ENCODE measurements around the gene KRTAP5-4. TPM values are rescaled to one million over a fixed set of nuclear protein-coding genes. Genes with fewer than 3 reads are reported as not detected.
"Not testable (repeated sequence)": the region's sequence is repeated elsewhere in the genome, so short reads cannot be mapped to it uniquely, and the experiment has no call there.

KRTAP5-4 gene
- total RNA-seq, 1 donor: not detected

DNA sequence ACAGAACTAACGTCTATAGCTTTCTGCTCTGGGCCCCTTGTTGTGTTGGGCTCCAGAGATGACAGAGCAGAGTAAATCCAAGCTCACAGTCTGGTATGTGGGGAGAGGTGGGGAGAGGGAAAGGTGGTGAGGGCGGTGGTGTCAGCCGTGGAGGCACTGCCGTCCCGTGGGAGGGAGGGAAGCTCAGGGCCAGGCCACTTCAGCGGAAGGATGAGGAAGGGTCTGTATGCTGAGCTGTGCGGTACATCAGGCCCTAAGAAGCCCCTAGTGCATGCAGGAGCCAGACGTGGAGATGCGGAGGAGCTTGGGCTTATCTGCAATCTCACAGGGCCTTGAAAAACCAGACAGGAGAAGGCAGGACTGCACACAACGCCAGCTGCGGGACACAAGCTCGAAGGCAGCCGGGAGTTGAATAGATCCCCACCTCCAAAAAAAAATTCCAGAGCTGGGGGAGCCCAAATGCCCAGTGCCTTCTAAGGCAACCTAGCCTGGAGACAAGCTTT, 9.2 kb upstream of the KRTAP5-4 start:
- Histone ChIP-seq H3K27me3 (ENCODE audit: insufficient read depth, low read length) (peaks cover 2% of the 10 kb centered on the region), H3K4me1 (ENCODE audit: insufficient read depth, low read length) (no peaks in the 10 kb centered on the region), H3K9me3 (ENCODE audit: low read depth, low read length) (no peaks in the 10 kb centered on the region), H3K4me3 (ENCODE audit: low read length) (no peak overlapping the region)

DNA sequence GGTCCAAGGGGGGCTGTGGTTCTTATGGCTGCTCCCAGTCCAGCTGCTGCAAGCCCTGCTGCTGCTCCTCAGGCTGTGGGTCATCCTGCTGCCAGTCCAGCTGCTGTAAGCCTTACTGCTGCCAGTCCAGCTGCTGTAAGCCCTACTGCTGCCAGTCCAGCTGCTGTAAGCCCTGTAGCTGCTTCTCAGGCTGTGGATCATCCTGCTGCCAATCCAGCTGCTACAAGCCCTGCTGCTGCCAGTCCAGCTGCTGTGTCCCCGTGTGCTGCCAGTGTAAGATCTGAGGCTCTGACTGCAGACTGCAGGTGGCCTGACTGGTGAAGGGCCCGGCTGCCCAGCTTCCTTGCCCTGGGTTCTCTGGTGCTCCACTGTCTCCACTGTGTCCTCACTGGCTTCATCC, 8.3 kb upstream of the KRTAP5-4 start:
- peaks cover 2% of the 10 kb centered on the region for H3K27me3 ChIP-seq (ENCODE audit: insufficient read depth, low read length)

DNA sequence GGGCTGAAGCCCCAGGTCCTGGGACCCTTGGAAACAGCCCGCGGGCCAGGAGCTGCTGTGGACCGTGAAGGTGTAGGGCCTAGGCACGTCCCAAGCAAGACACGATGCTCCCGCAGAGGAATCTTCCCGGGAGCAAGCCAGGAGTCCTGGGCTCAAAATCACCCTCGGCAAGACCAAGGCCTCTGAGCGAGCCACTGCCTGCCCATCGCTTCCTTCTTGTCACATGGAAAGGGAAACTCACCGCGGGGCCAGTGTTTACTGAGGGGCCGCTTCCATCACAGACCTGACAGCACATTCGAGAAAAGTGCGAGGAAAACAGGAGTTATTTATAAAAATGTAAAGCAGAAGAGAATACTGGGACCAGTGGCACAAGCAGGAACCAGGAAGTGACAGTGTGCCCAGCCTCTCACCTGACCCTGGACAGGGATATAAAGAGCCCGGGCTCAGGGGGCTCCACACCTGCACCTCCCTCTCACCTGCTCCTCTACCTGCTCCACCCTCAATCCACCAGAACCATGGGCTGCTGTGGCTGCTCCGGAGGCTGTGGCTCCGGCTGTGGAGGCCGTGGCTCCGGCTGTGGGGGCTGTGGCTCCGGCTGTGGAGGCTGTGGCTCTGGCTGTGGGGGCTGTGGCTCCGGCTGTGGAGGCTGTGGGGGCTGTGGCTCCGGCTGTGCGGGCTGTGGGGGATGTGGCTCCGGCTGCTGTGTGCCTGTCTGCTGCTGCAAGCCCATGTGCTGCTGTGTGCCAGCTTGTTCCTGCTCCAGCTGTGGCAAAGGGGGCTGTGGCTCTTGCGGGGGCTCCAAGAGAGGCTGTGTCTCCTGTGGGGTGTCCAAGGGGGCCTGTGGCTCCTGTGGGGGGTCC, 7.6 kb upstream of the KRTAP5-4 start, which contains the start of gene KRTAP5-5:
TSS of gene KRTAP5-5 (plus strand) at position 450 of the 860 bp plus-strand sequence. CDS start at position 516, 66 bp downstream.
- peaks cover 2% of the 10 kb centered on the region for H3K27me3 ChIP-seq (ENCODE audit: insufficient read depth, low read length)
- H3K9me3 ChIP-seq (ENCODE audit: low read depth, low read length): no peaks in the 10 kb centered on the region
- no peaks in the 10 kb centered on the region for H3K4me1 ChIP-seq (ENCODE audit: insufficient read depth, low read length)
- no peak within 1 kb of the TSS for H3K4me3 ChIP-seq (ENCODE audit: low read length)

More for the DNA sequence above, 8.3 kb upstream of the KRTAP5-4 start:
- Histone ChIP-seq H3K4me1 (ENCODE audit: insufficient read depth, low read length) (no peaks in the 10 kb centered on the region), H3K9me3 (ENCODE audit: low read depth, low read length) (no peaks in the 10 kb centered on the region), H3K4me3 (ENCODE audit: low read length) (no peak overlapping the region)

DNA sequence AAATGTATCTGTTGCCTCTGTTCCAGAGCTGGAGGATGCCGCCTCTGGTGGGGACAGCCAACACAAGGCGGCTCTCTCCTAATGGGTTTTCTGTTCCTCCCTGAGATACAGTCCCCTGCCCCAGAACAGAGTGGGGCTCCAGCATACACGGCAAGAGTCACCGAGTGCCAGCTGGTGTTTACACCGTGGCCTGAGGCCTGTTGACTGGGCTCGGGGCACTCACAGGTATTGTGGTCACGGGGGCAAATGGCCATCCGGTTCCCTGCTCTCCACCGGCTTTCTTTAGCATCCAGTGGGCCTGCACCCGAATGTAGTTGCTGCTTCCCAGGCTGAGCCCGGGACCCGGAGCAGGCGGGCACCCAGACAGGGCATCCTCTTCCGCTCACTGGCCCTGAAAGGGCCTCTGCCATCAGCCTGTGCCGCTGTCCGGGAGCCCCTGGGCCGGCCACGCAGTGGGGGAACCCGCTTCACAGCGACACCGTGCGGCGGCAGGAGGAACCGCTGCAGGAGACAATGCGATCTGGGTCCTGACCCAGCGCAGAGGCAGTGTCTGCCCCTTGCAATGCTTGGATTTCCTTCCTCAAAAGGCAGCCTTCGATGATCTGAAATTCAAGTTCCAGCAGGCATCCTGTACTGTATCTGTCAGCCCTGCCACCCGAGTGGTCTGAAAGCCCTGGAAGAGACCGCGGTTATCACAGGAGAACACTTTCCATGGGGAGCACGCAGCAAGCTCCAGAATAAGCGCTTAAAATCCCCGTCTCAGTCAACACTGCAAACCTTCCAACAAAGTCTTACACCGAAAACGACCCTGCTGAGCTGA, 6.8 kb upstream of the KRTAP5-4 start:
- Histone ChIP-seq H3K4me3 (ENCODE audit: low read length) (no peak overlapping the region), H3K4me1 (ENCODE audit: insufficient read depth, low read length) (no peaks in the 10 kb centered on the region), H3K27me3 (ENCODE audit: insufficient read depth, low read length) (peaks cover 2% of the 10 kb centered on the region)

DNA sequence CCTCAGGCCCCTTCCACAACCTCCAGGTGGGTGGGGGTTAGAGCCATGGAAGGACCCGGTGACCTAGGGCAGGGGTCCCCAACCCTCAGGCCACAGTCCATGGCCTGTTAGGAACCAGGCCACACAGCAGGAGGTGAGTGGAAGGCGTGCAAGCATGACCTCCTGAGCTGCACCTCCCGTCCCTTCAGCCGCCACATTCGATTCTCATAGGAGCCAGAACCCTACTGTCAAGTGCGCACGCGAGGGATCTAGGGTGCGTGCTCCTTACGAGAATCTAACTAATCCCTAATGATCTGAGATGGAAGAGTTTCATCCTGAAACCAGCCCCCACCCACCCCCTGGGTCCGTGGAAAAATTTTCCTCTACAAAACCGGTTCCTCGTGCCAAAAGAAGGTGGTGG, 3.6 kb upstream of the KRTAP5-4 start:
- H3K9me3 ChIP-seq (ENCODE audit: low read depth, low read length): no peaks in the 10 kb centered on the region
- no peaks in the 10 kb centered on the region for H3K4me1 ChIP-seq (ENCODE audit: insufficient read depth, low read length)
- peaks cover 2% of the 10 kb centered on the region for H3K27me3 ChIP-seq (ENCODE audit: insufficient read depth, low read length)
- no peak overlapping the region for H3K4me3 ChIP-seq (ENCODE audit: low read length)

More for the DNA sequence above, 6.8 kb upstream of the KRTAP5-4 start:
- no peaks in the 10 kb centered on the region for H3K9me3 ChIP-seq (ENCODE audit: low read depth, low read length)

DNA sequence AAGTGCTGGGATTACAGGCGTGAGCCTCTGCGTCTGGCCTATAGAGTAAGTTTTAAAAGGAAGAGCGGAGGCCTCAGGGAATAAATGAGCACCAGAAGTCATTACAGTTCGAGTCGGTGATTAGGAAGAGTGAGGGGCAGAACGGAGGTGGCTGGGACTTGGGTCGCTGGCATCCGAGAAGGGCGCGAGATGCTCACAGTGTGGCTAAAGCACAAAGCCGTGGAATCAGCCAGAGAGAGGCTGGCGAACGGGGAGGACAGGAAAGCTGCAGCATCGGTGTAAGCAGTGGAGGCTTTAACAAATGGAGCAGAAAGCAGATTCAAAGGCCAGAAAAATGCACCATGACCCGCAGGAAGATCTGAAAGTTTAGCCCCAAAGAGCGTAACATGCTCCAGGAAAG, 2.7 kb upstream of the KRTAP5-4 start:
- no peaks in the 10 kb centered on the region for H3K4me1 ChIP-seq (ENCODE audit: insufficient read depth, low read length)
- peaks cover 2% of the 10 kb centered on the region for H3K27me3 ChIP-seq (ENCODE audit: insufficient read depth, low read length)
- no peak overlapping the region for H3K4me3 ChIP-seq (ENCODE audit: low read length)
- H3K9me3 ChIP-seq (ENCODE audit: low read depth, low read length): no peaks in the 10 kb centered on the region

DNA sequence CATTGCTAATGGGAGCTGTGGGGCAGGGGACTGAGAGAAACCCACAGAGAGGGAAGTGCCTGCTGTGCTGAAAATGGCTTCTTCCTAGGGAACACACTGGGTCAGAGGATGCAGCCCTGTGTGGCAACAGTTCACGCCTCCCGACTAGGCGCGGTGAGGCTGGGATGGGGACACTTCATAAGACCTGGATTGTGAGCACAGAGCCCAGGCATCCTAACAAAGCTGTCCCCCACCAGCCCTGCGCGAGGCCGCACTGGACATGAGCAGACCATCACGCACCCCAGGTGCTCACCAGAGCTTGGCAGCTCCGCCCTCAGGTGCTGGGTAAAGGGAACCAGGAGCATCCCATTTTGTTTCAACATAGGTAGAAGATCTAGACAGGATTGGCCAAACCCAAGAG, 1.8 kb upstream of the KRTAP5-4 start:
- Histone ChIP-seq H3K9me3 (ENCODE audit: low read depth, low read length) (no peaks in the 10 kb centered on the region), H3K4me3 (ENCODE audit: low read length) (no peak overlapping the region), H3K27me3 (ENCODE audit: insufficient read depth, low read length) (no peaks in the 10 kb centered on the region), H3K4me1 (ENCODE audit: insufficient read depth, low read length) (no peaks in the 10 kb centered on the region)

DNA sequence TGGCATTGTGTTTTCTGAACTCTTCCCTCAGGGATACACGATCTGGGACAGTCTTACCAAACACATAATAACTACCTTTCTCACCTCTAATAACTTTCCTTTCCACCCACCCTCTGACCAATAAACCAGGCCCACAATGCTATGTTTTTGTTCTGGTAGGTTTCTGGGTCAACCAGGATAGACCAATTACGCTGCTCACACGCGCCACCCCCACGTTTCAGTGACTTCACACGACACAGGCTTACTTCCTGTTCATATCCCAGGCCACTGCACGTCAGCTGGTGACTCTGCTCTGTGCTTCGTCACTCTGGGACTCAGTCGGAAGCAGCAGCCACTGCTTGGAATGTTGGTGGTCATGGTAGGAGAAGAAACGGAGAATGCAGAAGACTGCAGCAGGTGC, 2.5 kb downstream of the KRTAP5-4 start:
- no peaks in the 10 kb centered on the region for H3K9me3 ChIP-seq (ENCODE audit: low read depth, low read length)
- no peak overlapping the region for H3K4me3 ChIP-seq (ENCODE audit: low read length)
- H3K4me1 ChIP-seq (ENCODE audit: insufficient read depth, low read length): no peaks in the 10 kb centered on the region
- H3K27me3 ChIP-seq (ENCODE audit: insufficient read depth, low read length): no peaks in the 10 kb centered on the region

DNA sequence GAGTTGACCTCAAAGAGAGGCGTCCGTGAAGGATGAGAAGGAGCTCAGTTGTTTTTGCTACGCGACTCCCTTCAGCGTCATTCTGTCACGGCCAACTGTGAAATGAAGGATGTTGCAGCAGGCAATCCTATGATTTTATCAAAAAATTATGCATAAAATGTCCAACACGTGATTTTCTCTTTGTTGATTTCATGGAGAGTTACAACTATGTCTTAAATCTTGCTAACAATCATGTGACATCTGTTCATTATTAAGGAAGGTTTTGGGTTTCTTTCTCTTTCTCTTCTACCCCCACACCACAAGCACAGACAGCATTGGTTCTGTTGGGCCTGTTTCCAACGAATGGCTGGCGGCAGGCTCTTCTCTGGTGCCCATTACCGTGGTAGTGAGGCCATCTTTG, 3.7 kb downstream of the KRTAP5-4 start:
- Histone ChIP-seq H3K4me1 (ENCODE audit: insufficient read depth, low read length) (no peaks in the 10 kb centered on the region), H3K27me3 (ENCODE audit: insufficient read depth, low read length) (no peaks in the 10 kb centered on the region)

DNA sequence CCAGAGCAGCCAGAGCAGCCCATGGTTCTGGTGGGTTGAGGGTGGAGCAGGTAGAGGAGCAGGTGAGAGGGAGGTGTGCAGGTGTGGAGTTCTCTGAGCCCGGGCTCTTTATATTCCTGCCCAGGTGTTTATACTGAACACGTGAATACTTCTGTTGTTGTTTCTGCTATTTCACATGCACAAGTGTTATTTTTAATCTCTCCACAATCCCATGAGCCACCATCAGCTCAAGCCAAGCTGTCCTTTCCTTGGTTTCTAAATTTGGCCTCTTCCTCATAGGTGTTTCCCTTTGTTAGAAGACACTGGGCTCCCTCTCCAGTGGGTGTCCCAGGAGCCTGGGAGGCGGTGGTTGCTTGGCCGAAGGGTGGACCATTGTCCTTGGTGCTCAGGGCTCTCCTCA, 13.6 kb downstream of the KRTAP5-4 start, which contains the start of gene KRTAP5-3:
TSS of gene KRTAP5-3 (minus strand) at position 101 of the 400 bp plus-strand sequence. CDS start at position 23, 78 bp downstream.
- Histone ChIP-seq H3K9me3 (ENCODE audit: low read depth, low read length) (no peaks in the 10 kb centered on the region), H3K4me1 (ENCODE audit: insufficient read depth, low read length) (no peaks in the 10 kb centered on the region), H3K4me3 (ENCODE audit: low read length) (no peak within 1 kb of the TSS), H3K27me3 (ENCODE audit: insufficient read depth, low read length) (no peaks in the 10 kb centered on the region)

More for the DNA sequence above, 3.7 kb downstream of the KRTAP5-4 start:
- Histone ChIP-seq H3K9me3 (ENCODE audit: low read depth, low read length) (no peaks in the 10 kb centered on the region), H3K4me3 (ENCODE audit: low read length) (no peak overlapping the region)

DNA sequence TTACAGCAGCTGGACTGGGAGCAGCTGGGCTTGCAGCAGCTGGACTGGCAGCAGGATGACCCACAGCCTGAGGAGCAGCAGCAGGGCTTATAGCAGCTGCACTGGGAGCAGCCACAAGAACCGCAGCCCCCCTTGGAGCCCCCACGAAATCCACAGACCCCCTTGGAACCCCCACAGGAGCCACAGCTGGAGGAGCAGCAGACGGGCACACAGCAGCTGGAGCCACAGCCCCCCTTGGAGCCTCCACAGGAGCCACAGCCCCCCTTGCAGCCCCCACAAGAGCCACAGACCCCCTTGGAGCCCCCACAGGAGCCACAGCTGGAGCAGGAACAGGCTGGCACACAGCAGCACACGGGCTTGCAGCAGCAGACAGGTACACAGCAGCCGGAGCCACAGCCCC, 14.0 kb downstream of the KRTAP5-4 start:
- H3K4me1 ChIP-seq (ENCODE audit: insufficient read depth, low read length); H3K4me3 ChIP-seq (ENCODE audit: low read length); H3K9me3 ChIP-seq (ENCODE audit: low read depth, low read length); H3K27me3 ChIP-seq (ENCODE audit: insufficient read depth, low read length): not testable (repeated sequence)

DNA sequence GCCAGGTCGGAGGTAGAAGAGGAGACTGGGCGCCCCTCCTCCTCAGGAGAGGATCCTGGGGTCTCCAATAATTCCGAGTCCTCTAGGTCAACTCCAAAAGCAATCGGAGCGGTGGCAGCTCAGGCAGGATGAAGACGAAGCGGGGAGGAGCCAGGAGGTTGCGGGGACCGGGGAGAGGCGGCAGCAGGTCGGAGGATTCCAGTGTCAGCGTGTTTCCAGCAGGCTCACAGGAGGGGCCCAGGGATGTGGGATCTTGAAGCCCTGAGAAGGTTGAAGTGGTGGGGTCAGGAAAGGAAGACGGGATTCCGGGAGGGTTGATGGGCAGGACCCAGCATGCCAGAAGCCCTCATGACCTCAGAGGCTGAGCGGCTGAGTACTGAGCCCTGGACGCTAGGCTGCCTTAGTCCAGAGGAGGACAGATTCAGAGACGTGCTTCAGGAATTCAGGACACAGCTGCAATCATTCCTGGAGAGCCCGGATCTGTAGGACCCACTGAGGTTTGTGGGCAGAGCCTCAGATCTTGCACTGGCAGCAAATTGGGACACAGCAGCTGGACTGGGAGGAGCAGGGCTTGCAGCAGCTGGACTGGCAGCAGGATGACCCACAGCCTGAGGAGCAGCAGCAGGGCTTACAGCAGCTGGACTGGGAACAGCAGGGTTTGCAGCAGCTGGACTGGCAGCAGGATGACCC, 14.6 kb downstream of the KRTAP5-4 start:
- not testable (repeated sequence) for H3K4me1 ChIP-seq (ENCODE audit: insufficient read depth, low read length); H3K4me3 ChIP-seq (ENCODE audit: low read length); H3K27me3 ChIP-seq (ENCODE audit: insufficient read depth, low read length); H3K9me3 ChIP-seq (ENCODE audit: low read depth, low read length)

DNA sequence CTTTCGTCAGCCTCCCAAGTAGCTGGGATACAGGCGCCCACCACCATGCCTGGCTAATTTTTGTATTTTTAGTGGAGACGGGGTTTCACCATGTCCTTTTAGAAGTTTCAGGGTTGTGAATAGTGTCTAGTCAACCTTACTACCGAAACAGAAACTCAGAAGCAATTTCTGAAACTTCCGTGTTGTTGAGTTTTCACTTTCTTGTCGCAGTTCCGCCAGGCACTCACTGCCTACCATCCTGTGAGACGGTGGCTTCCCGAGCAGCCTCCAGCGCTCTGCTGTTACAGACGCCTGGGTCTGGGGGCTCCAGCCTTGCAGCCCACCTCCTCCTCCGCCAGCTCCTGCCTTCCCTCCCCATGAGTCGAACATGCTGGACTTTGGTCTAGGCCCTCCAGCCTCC, 16.0 kb downstream of the KRTAP5-4 start:
- not testable (repeated sequence) for H3K9me3 ChIP-seq (ENCODE audit: low read depth, low read length); H3K27me3 ChIP-seq (ENCODE audit: insufficient read depth, low read length); H3K4me3 ChIP-seq (ENCODE audit: low read length); H3K4me1 ChIP-seq (ENCODE audit: insufficient read depth, low read length)

DNA sequence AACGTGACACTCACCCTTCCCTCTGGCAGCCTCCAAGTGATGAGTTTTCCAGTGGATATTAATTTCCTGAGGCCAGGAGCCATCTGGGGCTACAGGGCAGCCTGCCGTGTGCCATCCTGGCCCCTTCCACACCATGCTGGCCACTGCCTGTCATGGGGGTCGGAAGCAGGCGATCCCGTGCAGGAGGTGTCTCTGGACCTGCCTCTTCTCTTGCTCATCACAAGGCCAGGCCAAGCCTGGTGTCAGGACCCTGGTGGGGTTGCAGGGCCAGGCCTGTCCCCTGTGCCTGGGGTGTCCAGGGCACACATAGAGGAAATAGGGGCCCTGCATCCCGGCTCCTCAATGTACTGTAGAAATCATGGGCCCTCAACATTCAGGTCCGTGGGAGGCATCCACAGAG, 17.2 kb downstream of the KRTAP5-4 start:
- Histone ChIP-seq H3K27me3 (ENCODE audit: insufficient read depth, low read length) (peaks cover 4% of the 10 kb centered on the region), H3K4me3 (ENCODE audit: low read length) (no peak overlapping the region), H3K4me1 (ENCODE audit: insufficient read depth, low read length) (no peaks in the 10 kb centered on the region), H3K9me3 (ENCODE audit: low read depth, low read length) (no peaks in the 10 kb centered on the region)

DNA sequence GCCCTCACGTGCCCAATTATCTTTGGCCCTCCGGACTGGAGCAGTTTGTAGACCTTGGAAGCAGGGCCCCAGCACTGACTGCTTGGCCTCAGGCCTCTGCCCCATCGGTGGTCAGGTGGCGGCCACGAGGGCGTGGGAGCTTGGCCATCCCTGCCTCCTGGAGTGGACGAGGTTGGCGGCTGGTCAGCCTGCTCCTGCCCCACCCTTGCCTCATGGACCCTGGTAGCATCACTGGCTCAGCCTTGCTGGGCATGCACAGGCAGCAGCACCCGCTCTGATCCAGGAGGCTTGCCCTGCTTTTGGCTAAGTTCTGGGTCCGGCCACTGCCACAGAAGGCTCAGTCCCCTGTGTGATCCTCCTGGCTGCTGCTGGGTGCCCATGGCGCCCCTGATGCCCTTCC, 17.8 kb downstream of the KRTAP5-4 start:
- peaks cover 4% of the 10 kb centered on the region for H3K27me3 ChIP-seq (ENCODE audit: insufficient read depth, low read length)
- H3K4me1 ChIP-seq (ENCODE audit: insufficient read depth, low read length): no peaks in the 10 kb centered on the region
- H3K9me3 ChIP-seq (ENCODE audit: low read depth, low read length): no peaks in the 10 kb centered on the region
- no peak overlapping the region for H3K4me3 ChIP-seq (ENCODE audit: low read length)

Measured in mononuclear cell (primary cell).